ENCODE results near the gene FGR.

DNA sequence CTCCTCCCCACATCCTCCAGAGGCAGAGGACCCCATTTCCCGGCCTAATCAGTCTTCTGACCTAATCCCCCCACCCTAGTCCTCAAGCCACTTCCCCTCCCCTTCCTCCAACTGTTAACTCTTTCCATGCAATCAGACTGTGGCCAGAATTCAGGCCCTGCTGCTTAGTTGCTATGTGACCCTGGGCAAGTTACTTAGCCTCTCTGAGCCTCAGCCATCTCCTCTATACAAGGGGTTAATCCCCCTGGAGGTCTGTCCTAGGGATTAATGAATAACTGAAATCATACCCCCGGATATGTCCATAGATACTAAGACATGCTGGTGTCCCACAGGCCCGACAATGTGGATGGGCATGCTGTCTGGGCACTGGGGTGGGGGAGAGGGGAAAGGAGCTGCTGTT lies 49.3 kb downstream of the FGR start:
- TF ChIP-seq, protein P1, sequence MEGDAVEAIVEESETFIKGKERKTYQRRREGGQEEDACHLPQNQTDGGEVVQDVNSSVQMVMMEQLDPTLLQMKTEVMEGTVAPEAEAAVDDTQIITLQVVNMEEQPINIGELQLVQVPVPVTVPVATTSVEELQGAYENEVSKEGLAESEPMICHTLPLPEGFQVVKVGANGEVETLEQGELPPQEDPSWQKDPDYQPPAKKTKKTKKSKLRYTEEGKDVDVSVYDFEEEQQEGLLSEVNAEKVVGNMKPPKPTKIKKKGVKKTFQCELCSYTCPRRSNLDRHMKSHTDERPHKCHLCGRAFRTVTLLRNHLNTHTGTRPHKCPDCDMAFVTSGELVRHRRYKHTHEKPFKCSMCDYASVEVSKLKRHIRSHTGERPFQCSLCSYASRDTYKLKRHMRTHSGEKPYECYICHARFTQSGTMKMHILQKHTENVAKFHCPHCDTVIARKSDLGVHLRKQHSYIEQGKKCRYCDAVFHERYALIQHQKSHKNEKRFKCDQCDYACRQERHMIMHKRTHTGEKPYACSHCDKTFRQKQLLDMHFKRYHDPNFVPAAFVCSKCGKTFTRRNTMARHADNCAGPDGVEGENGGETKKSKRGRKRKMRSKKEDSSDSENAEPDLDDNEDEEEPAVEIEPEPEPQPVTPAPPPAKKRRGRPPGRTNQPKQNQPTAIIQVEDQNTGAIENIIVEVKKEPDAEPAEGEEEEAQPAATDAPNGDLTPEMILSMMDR (conservative IDR thresholded peaks at IDR 0.05) = no peak
- TF ChIP-seq ZFX (IDR thresholded peaks at IDR 0.05) = no peak
